WTC11 (cell line): ENCODE data around the gene CENPT. TPM values are rescaled to one million over a fixed set of nuclear protein-coding genes. Genes with fewer than 3 reads are reported as not detected.

Experiments
- CBFB ChIP-seq: sonication (generic); formaldehyde crosslinking; IDR thresholded peaks from 2 replicates; pipeline ENCODE4 v1.8.1; 2022; ENCODE audit warnings: mild to moderate bottlenecking, low read depth, missing genetic modification reagents
- FOXP4 ChIP-seq: sonication (generic); formaldehyde crosslinking; IDR thresholded peaks from 2 replicates; pipeline ENCODE4 v1.8.0; 2022; ENCODE audit warnings: mild to moderate bottlenecking, missing genetic modification reagents
- MAX ChIP-seq: sonication (generic); formaldehyde crosslinking; IDR thresholded peaks from 2 replicates; pipeline ENCODE4 v1.8.0; 2022; ENCODE audit warnings: mild to moderate bottlenecking, missing genetic modification reagents
- NFATC4 ChIP-seq: fragments of 250-450 bp; sonication (Bioruptor Pico); IDR thresholded peaks from 2 replicates; pipeline ENCODE4 v1.9.0; 2021; ENCODE audit warnings: mild to moderate bottlenecking
- NR1H2 ChIP-seq: sonication (generic); formaldehyde crosslinking; IDR thresholded peaks from 2 replicates; pipeline ENCODE4 v1.9.0; 2021; ENCODE audit warnings: mild to moderate bottlenecking, moderate library complexity, missing genetic modification reagents
- NR2C2 ChIP-seq: sonication (generic); formaldehyde crosslinking; IDR thresholded peaks from 2 replicates; pipeline ENCODE4 v1.8.0; 2022; ENCODE audit warnings: mild to moderate bottlenecking, missing genetic modification reagents
- NR3C1 ChIP-seq: sonication (generic); formaldehyde crosslinking; conservative IDR thresholded peaks from 2 replicates; pipeline ENCODE4 v1.8.1; 2023; ENCODE audit warnings: low read depth, mild to moderate bottlenecking, missing genetic modification reagents
- PRDM15 ChIP-seq: sonication (generic); formaldehyde crosslinking; IDR thresholded peaks from 2 replicates; pipeline ENCODE4 v1.8.0; 2022; ENCODE audit warnings: missing genetic modification reagents
- SMAD4 ChIP-seq: sonication (generic); formaldehyde crosslinking; IDR thresholded peaks from 2 replicates; pipeline ENCODE4 v1.8.0; 2022; ENCODE audit warnings: mild to moderate bottlenecking, missing genetic modification reagents
- SP1 ChIP-seq: sonication (generic); formaldehyde crosslinking; conservative IDR thresholded peaks from 2 replicates; pipeline ENCODE4 v1.8.1; 2022; ENCODE audit warnings: missing genetic modification reagents
- USF2 ChIP-seq: sonication (generic); formaldehyde crosslinking; IDR thresholded peaks from 2 replicates; pipeline ENCODE4 v1.8.1; 2023; ENCODE audit warnings: mild to moderate bottlenecking, missing genetic modification reagents, moderate library complexity
- ZNF219 ChIP-seq: sonication (generic); formaldehyde crosslinking; IDR thresholded peaks from 2 replicates; pipeline ENCODE4 v1.8.0; 2023; ENCODE audit warnings: missing genetic modification reagents, mild to moderate bottlenecking, borderline replicate concordance
- total RNA-seq: library from RNA; stranded (reverse); gene quantifications from 3 replicates; pipeline ENCODE4 v1.2.3, GENCODE V29; 2021
- TF ChIP-seq, protein P1 (sequence below): sonication (generic); formaldehyde crosslinking; IDR thresholded peaks from 2 replicates; pipeline ENCODE4 v1.8.1; 2023; ENCODE audit warnings: mild to moderate bottlenecking, moderate library complexity, missing genetic modification reagents
- TF ChIP-seq, protein P2 (sequence below): sonication (generic); formaldehyde crosslinking; IDR thresholded peaks from 2 replicates; pipeline ENCODE4 v1.8.1; 2022; ENCODE audit warnings: missing genetic modification reagents, borderline replicate concordance
- TF ChIP-seq, protein P3 (sequence below): sonication (generic); formaldehyde crosslinking; IDR thresholded peaks from 2 replicates; pipeline ENCODE4 v1.8.0; 2023; ENCODE audit warnings: missing genetic modification reagents, mild to moderate bottlenecking, borderline replicate concordance
- TF ChIP-seq, protein P4 (sequence below): fragments of 250-450 bp; sonication (Bioruptor Pico); IDR thresholded peaks from 2 replicates; pipeline ENCODE4 v1.9.0; 2021; ENCODE audit warnings: moderate library complexity, mild to moderate bottlenecking, inconsistent platforms, borderline replicate concordance

The CENPT gene
- total RNA-seq, 1 experiment from 2014 or later, result 58.3 TPM

- TF ChIP-seq, protein P1, sequence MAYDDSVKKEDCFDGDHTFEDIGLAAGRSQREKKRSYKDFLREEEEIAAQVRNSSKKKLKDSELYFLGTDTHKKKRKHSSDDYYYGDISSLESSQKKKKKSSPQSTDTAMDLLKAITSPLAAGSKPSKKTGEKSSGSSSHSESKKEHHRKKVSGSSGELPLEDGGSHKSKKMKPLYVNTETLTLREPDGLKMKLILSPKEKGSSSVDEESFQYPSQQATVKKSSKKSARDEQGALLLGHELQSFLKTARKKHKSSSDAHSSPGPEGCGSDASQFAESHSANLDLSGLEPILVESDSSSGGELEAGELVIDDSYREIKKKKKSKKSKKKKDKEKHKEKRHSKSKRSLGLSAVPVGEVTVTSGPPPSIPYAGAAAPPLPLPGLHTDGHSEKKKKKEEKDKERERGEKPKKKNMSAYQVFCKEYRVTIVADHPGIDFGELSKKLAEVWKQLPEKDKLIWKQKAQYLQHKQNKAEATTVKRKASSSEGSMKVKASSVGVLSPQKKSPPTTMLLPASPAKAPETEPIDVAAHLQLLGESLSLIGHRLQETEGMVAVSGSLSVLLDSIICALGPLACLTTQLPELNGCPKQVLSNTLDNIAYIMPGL (CRISPR knock-in tag), result peak; percentile 36; the same call in 1 of the 2 replicates
- TF ChIP-seq SP1, result peak; percentile 93
- no peak for TF ChIP-seq NR3C1 (CRISPR knock-in tag)
- no peak for TF ChIP-seq PRDM15
- TF ChIP-seq, protein P2, sequence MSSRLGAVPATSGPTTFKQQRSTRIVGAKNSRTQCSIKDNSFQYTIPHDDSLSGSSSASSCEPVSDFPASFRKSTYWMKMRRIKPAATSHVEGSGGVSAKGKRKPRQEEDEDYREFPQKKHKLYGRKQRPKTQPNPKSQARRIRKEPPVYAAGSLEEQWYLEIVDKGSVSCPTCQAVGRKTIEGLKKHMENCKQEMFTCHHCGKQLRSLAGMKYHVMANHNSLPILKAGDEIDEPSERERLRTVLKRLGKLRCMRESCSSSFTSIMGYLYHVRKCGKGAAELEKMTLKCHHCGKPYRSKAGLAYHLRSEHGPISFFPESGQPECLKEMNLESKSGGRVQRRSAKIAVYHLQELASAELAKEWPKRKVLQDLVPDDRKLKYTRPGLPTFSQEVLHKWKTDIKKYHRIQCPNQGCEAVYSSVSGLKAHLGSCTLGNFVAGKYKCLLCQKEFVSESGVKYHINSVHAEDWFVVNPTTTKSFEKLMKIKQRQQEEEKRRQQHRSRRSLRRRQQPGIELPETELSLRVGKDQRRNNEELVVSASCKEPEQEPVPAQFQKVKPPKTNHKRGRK, result no peak
- TF ChIP-seq NR2C2 (CRISPR knock-in tag), result no peak
- TF ChIP-seq ZNF219, result no peak
- TF ChIP-seq USF2 (CRISPR knock-in tag), result peak; percentile 19; the same call in 1 of the 2 replicates
- no peak for TF ChIP-seq CBFB (CRISPR knock-in tag)
- no peak for TF ChIP-seq SMAD4 (CRISPR knock-in tag)
- TF ChIP-seq, protein P3, sequence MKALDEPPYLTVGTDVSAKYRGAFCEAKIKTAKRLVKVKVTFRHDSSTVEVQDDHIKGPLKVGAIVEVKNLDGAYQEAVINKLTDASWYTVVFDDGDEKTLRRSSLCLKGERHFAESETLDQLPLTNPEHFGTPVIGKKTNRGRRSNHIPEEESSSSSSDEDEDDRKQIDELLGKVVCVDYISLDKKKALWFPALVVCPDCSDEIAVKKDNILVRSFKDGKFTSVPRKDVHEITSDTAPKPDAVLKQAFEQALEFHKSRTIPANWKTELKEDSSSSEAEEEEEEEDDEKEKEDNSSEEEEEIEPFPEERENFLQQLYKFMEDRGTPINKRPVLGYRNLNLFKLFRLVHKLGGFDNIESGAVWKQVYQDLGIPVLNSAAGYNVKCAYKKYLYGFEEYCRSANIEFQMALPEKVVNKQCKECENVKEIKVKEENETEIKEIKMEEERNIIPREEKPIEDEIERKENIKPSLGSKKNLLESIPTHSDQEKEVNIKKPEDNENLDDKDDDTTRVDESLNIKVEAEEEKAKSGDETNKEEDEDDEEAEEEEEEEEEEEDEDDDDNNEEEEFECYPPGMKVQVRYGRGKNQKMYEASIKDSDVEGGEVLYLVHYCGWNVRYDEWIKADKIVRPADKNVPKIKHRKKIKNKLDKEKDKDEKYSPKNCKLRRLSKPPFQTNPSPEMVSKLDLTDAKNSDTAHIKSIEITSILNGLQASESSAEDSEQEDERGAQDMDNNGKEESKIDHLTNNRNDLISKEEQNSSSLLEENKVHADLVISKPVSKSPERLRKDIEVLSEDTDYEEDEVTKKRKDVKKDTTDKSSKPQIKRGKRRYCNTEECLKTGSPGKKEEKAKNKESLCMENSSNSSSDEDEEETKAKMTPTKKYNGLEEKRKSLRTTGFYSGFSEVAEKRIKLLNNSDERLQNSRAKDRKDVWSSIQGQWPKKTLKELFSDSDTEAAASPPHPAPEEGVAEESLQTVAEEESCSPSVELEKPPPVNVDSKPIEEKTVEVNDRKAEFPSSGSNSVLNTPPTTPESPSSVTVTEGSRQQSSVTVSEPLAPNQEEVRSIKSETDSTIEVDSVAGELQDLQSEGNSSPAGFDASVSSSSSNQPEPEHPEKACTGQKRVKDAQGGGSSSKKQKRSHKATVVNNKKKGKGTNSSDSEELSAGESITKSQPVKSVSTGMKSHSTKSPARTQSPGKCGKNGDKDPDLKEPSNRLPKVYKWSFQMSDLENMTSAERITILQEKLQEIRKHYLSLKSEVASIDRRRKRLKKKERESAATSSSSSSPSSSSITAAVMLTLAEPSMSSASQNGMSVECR (CRISPR knock-in tag), result peak; percentile 22; the same call in 1 of the 2 replicates
- TF ChIP-seq, protein P4, sequence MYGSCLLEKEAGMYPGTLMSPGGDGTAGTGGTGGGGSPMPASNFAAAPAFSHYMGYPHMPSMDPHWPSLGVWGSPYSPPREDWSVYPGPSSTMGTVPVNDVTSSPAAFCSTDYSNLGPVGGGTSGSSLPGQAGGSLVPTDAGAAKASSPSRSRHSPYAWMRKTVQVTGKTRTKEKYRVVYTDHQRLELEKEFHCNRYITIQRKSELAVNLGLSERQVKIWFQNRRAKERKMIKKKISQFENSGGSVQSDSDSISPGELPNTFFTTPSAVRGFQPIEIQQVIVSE (CRISPR knock-in tag), result no peak
- no peak for TF ChIP-seq NFATC4 (CRISPR knock-in tag)
- TF ChIP-seq MAX, result peak; percentile 71
- TF ChIP-seq FOXP4 (CRISPR knock-in tag), result no peak
- TF ChIP-seq NR1H2, result no peak
These were observed 5.5 kb downstream of the CENPT start, which contains the start of gene THAP11 (continued) for GRCh38 chr16:67841816-67842508.
